ENCODE data around the gene MIF4GD. TPM values are rescaled to one million over a fixed set of nuclear protein-coding genes. Genes with fewer than 3 reads are reported as not detected.

The MIF4GD gene
- total and polyA plus RNA-seq, 10 of the 15 experiments (the other 5 are each of a cell fraction or from before 2014, with no cell fraction given), result 22.8 to 96.2 (median 60.1) TPM

GRCh38 chr17:75271233-75271954 is 363 bp upstream of the MIF4GD start (continued):
- TF ChIP-seq MTA2 (IDR thresholded peaks at IDR 0.05; ENCODE audit: low read depth) (no peak), CHD1 (IDR thresholded peaks at IDR 0.05; ENCODE audit: low read depth, low read length) (no peak), STAT3 (IDR thresholded peaks at IDR 0.05; ENCODE audit: low read depth, low read length) (no peak), ZNF217 (IDR thresholded peaks at IDR 0.05) (peak; percentile 9; the same call in 1 of the 2 replicates), EP300 (IDR thresholded peaks at IDR 0.05; ENCODE audit: borderline replicate concordance in 1 of 2, control insufficient read depth in 1 of 2, low read depth in 2 of 2, low read length in 2 of 2) (no peak), BHLHE40 (IDR thresholded peaks at IDR 0.05; ENCODE audit: borderline replicate concordance in 1 of 2, low read depth in 2 of 2, low read length in 1 of 2) (peak; percentile 37 to 67; a peak in 3 of 4 replicates), FOXM1 (IDR thresholded peaks at IDR 0.05; ENCODE audit: low read depth, low read length) (no peak), SUPT20H (IDR thresholded peaks at IDR 0.05; ENCODE audit: borderline replicate concordance, control insufficient read depth, low read depth, low read length) (no peak), NFXL1 (IDR thresholded peaks at IDR 0.05; ENCODE audit: borderline replicate concordance) (no peak), EED (IDR thresholded peaks at IDR 0.05; ENCODE audit: low read depth) (no peak), E4F1 (IDR thresholded peaks at IDR 0.05; ENCODE audit: borderline replicate concordance, partially characterized antibody) (no peak), FOXK2 (IDR thresholded peaks at IDR 0.05) (no peak), POU2F2 (IDR thresholded peaks at IDR 0.05; ENCODE audit: borderline replicate concordance, low read depth, low read length) (peak; percentile 38; the same call in 1 of the 3 replicates), CEBPB (IDR thresholded peaks at IDR 0.05; ENCODE audit: borderline replicate concordance in 1 of 2, low read depth in 2 of 2, low read length in 2 of 2) (no peak), MYC (IDR thresholded peaks at IDR 0.05; ENCODE audit: insufficient read depth, insufficient read length, insufficient replicate concordance, low read length, severe bottlenecking) (no peak), NR2C1 (IDR thresholded peaks at IDR 0.05) (peak; percentile 76), NFIC (IDR thresholded peaks at IDR 0.05; ENCODE audit: low read depth, low read length) (no peak), ZNF384 (IDR thresholded peaks at IDR 0.05; ENCODE audit: borderline replicate concordance, low read depth, low read length) (no peak), GABPA (IDR thresholded peaks at IDR 0.05; ENCODE audit: low read depth) (0 out of 2 replicates have a peak, but pooled peaks have one; percentile 29), CTCF (IDR thresholded peaks at IDR 0.05 in 2 of 3, conservative IDR thresholded peaks at IDR 0.05 in 1 of 3; ENCODE audit: control insufficient read depth in 2 of 3, extremely low read depth in 1 of 3, insufficient read depth in 1 of 3, low read depth in 3 of 3, low read length in 3 of 3) (peak; percentile 66 to 87 (median 79); a peak in 4 of 6 replicates), SMARCA5 (IDR thresholded peaks at IDR 0.05) (peak; percentile 96), IRF4 (IDR thresholded peaks at IDR 0.05; ENCODE audit: low read depth, low read length) (no peak), IRF5 (IDR thresholded peaks at IDR 0.05; ENCODE audit: borderline replicate concordance) (no peak), SIN3A (IDR thresholded peaks at IDR 0.05; ENCODE audit: low read depth, low read length) (peak; percentile 66)
